Measurements from ENCODE around the gene CEP128.

The CEP128 gene

GRCh38 chr14:80692903-80693302 is 248.6 kb downstream of the CEP128 start:
- DNase-seq (ENCODE audit: low read depth in 2 of 2, low spot score in 1 of 2) = no peak

- DNase-seq (ENCODE audit: low read depth in 2 of 2, low spot score in 1 of 2) = no peak
Observed at GRCh38 chr14:80681651-80682050, 259.9 kb downstream of the CEP128 start.

- no peak for DNase-seq (ENCODE audit: low read depth in 2 of 2, low spot score in 1 of 2)
Observed at GRCh38 chr14:80679273-80679672, 262.3 kb downstream of the CEP128 start.

- no peak for DNase-seq (ENCODE audit: low read depth in 2 of 2, low spot score in 1 of 2)
Observed at GRCh38 chr14:80678436-80678835, 263.1 kb downstream of the CEP128 start.

- no peak for DNase-seq (ENCODE audit: low read depth in 2 of 2, low spot score in 1 of 2)
Observed at GRCh38 chr14:80669426-80669825, 272.1 kb downstream of the CEP128 start.

GRCh38 chr14:80664576-80664975 is 277.0 kb downstream of the CEP128 start:
- DNase-seq (ENCODE audit: low read depth in 2 of 2, low spot score in 1 of 2) = no peak

- DNase-seq (ENCODE audit: low read depth in 2 of 2, low spot score in 1 of 2) = no peak
Observed at GRCh38 chr14:80663541-80663940, 278.0 kb downstream of the CEP128 start.

GRCh38 chr14:80659783-80660182 is 281.8 kb downstream of the CEP128 start:
- DNase-seq (ENCODE audit: low read depth in 2 of 2, low spot score in 1 of 2) = no peak

- DNase-seq (ENCODE audit: low read depth in 2 of 2, low spot score in 1 of 2) = no peak
Observed at GRCh38 chr14:80658733-80659132, 282.8 kb downstream of the CEP128 start.

GRCh38 chr14:80658155-80658554 is 283.4 kb downstream of the CEP128 start:
- no peak for DNase-seq (ENCODE audit: low read depth in 2 of 2, low spot score in 1 of 2)

GRCh38 chr14:80653956-80654355 is 287.6 kb downstream of the CEP128 start:
- DNase-seq (ENCODE audit: low read depth in 2 of 2, low spot score in 1 of 2) = no peak

- DNase-seq (ENCODE audit: low read depth in 2 of 2, low spot score in 1 of 2) = no peak
Observed at GRCh38 chr14:80645667-80646413, 295.7 kb downstream of the CEP128 start.

GRCh38 chr14:80644826-80645225 is 296.7 kb downstream of the CEP128 start:
- DNase-seq (ENCODE audit: low read depth in 2 of 2, low spot score in 1 of 2) = no peak

- DNase-seq (ENCODE audit: low read depth in 2 of 2, low spot score in 1 of 2) = no peak
Observed at GRCh38 chr14:80638620-80639515, 302.7 kb downstream of the CEP128 start.

GRCh38 chr14:80637756-80638619 is 303.6 kb downstream of the CEP128 start:
- no peak for DNase-seq (ENCODE audit: low read depth in 2 of 2, low spot score in 1 of 2)

- DNase-seq (ENCODE audit: low read depth in 2 of 2, low spot score in 1 of 2) = no peak
Observed at GRCh38 chr14:80636071-80636470, 305.5 kb downstream of the CEP128 start.

- DNase-seq (ENCODE audit: low read depth in 2 of 2, low spot score in 1 of 2) = no peak
Observed at GRCh38 chr14:80634106-80634758, 307.3 kb downstream of the CEP128 start.

- no peak for DNase-seq (ENCODE audit: low read depth in 2 of 2, low spot score in 1 of 2)
Observed at GRCh38 chr14:80629606-80630005, 311.9 kb downstream of the CEP128 start.

GRCh38 chr14:80628547-80628946 is 313.0 kb downstream of the CEP128 start:
- DNase-seq (ENCODE audit: low read depth in 2 of 2, low spot score in 1 of 2) = no peak

GRCh38 chr14:80627745-80628144 is 313.8 kb downstream of the CEP128 start:
- DNase-seq (ENCODE audit: low read depth in 2 of 2, low spot score in 1 of 2) = no peak

GRCh38 chr14:80624581-80624980 is 317.0 kb downstream of the CEP128 start:
- DNase-seq (ENCODE audit: low read depth in 2 of 2, low spot score in 1 of 2) = no peak
